ENCODE results near the gene IL17B.

DNA sequence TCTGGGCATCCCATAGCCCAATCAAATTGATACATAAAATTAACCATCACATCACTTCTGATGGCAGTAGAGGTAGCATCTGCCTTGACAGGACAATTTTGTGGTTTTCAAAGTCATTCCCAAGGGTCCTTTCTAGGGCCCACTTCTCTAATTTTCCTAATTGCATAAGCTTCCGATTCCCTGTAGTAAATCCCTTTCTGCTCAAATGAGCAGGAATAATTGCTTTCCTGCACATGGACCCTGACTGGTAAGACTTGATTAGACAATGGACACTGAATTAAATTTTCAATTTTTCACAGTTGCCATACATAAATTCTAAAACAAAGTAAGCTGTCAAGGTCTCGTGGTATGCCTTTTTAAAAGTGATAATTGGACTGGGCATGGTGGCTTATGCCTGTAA lies 22.0 kb upstream of the IL17B start:
- TF ChIP-seq, protein P1, sequence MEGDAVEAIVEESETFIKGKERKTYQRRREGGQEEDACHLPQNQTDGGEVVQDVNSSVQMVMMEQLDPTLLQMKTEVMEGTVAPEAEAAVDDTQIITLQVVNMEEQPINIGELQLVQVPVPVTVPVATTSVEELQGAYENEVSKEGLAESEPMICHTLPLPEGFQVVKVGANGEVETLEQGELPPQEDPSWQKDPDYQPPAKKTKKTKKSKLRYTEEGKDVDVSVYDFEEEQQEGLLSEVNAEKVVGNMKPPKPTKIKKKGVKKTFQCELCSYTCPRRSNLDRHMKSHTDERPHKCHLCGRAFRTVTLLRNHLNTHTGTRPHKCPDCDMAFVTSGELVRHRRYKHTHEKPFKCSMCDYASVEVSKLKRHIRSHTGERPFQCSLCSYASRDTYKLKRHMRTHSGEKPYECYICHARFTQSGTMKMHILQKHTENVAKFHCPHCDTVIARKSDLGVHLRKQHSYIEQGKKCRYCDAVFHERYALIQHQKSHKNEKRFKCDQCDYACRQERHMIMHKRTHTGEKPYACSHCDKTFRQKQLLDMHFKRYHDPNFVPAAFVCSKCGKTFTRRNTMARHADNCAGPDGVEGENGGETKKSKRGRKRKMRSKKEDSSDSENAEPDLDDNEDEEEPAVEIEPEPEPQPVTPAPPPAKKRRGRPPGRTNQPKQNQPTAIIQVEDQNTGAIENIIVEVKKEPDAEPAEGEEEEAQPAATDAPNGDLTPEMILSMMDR (IDR thresholded peaks at IDR 0.05; ENCODE audit: low read length) = no peak
- no peak for TF ChIP-seq EZH2 (optimal IDR thresholded peaks at IDR 0.05; ENCODE audit: low read depth, low read length)
